ENCODE measurements around the gene ASB9. TPM values are rescaled to one million over a fixed set of nuclear protein-coding genes. Genes with fewer than 3 reads are reported as not detected.

ASB9 gene
- total RNA-seq, 2 donors from 2014 or later: 0.71 to 2.5 TPM

GRCh38 chrX:15269120-15269519 lies 763 bp downstream of the ASB9 start:
- Mint-ChIP-seq H3K27ac (no peak overlapping the region), H3K9me3 (no peaks in the 10 kb centered on the region), H3K36me3 (no peaks in the 10 kb centered on the region)
- DNase-seq (ENCODE audit: low spot score in 2 of 2): no peak
- no peak for ATAC-seq

- Mint-ChIP-seq H3K27ac (no peak overlapping the region), H3K36me3 (no peaks in the 10 kb centered on the region), H3K9me3 (no peaks in the 10 kb centered on the region)
- ATAC-seq (no peak), DNase-seq (ENCODE audit: low spot score in 2 of 2) (no peak)
These were observed 15.0 kb downstream of the ASB9 start for GRCh38 chrX:15254852-15255251.

- no peaks in the 10 kb centered on the region for H3K36me3 Mint-ChIP-seq
- DNase-seq (ENCODE audit: low spot score in 2 of 2): no peak
- H3K9me3 Mint-ChIP-seq: no peaks in the 10 kb centered on the region
- ATAC-seq: no peak
- H3K27ac Mint-ChIP-seq: no peak overlapping the region
These were observed 24.0 kb downstream of the ASB9 start for GRCh38 chrX:15245896-15246295.

- DNase-seq (ENCODE audit: low spot score in 2 of 2) (no peak), ATAC-seq (no peak)
- Mint-ChIP-seq H3K27ac (no peak overlapping the region), H3K36me3 (no peaks in the 10 kb centered on the region), H3K9me3 (no peaks in the 10 kb centered on the region)
These were observed 25.5 kb downstream of the ASB9 start for GRCh38 chrX:15244421-15244820.

GRCh38 chrX:15242899-15243555 lies 26.9 kb downstream of the ASB9 start:
- DNase-seq (ENCODE audit: low spot score in 2 of 2): peak in 1 of 2 donors; percentile 17
- Mint-ChIP-seq H3K27ac (no peak overlapping the region), H3K36me3 (no peaks in the 10 kb centered on the region)

GRCh38 chrX:15241301-15241700 lies 28.6 kb downstream of the ASB9 start:
- DNase-seq (ENCODE audit: low spot score in 2 of 2) (no peak), ATAC-seq (no peak)
- H3K36me3 Mint-ChIP-seq: no peaks in the 10 kb centered on the region
- no peaks in the 10 kb centered on the region for H3K9me3 Mint-ChIP-seq
- no peak overlapping the region for H3K27ac Mint-ChIP-seq

More at GRCh38 chrX:15242899-15243555, 26.9 kb downstream of the ASB9 start:
- no peaks in the 10 kb centered on the region for H3K9me3 Mint-ChIP-seq
- ATAC-seq: peak in 1 of 2 donors; percentile 35

- ATAC-seq (no peak), DNase-seq (ENCODE audit: low spot score in 2 of 2) (no peak)
- Mint-ChIP-seq H3K9me3 (no peaks in the 10 kb centered on the region), H3K27ac (no peak overlapping the region), H3K36me3 (no peaks in the 10 kb centered on the region)
These were observed 29.5 kb downstream of the ASB9 start for GRCh38 chrX:15240414-15240813.

- H3K36me3 Mint-ChIP-seq: no peaks in the 10 kb centered on the region
- no peak overlapping the region for H3K27ac Mint-ChIP-seq
- no peak for ATAC-seq
- DNase-seq (ENCODE audit: low spot score in 2 of 2): no peak
- no peaks in the 10 kb centered on the region for H3K9me3 Mint-ChIP-seq
These were observed 33.7 kb downstream of the ASB9 start for GRCh38 chrX:15236146-15236545.

GRCh38 chrX:15235001-15235400 lies 34.9 kb downstream of the ASB9 start:
- Mint-ChIP-seq H3K9me3 (no peaks in the 10 kb centered on the region), H3K36me3 (no peaks in the 10 kb centered on the region), H3K27ac (no peak overlapping the region)
- ATAC-seq (no peak), DNase-seq (ENCODE audit: low spot score in 2 of 2) (no peak)

GRCh38 chrX:15233416-15234015 lies 36.4 kb downstream of the ASB9 start:
- DNase-seq (ENCODE audit: low spot score in 2 of 2): no peak
- Mint-ChIP-seq H3K27ac (no peak overlapping the region), H3K36me3 (no peaks in the 10 kb centered on the region), H3K9me3 (no peaks in the 10 kb centered on the region)
- ATAC-seq: no peak

- no peak overlapping the region for H3K27ac Mint-ChIP-seq
- no peaks in the 10 kb centered on the region for H3K9me3 Mint-ChIP-seq
- ATAC-seq: no peak
- no peaks in the 10 kb centered on the region for H3K36me3 Mint-ChIP-seq
- no peak for DNase-seq (ENCODE audit: low spot score in 2 of 2)
These were observed 45.1 kb downstream of the ASB9 start for GRCh38 chrX:15224747-15225146.

GRCh38 chrX:15221321-15221720 lies 48.6 kb downstream of the ASB9 start:
- peaks cover 0 to 4% of the 10 kb centered on the region in 2 donors for H3K9me3 Mint-ChIP-seq
- DNase-seq (ENCODE audit: low spot score in 2 of 2): no peak

GRCh38 chrX:15217161-15217560 lies 52.7 kb downstream of the ASB9 start:
- DNase-seq (ENCODE audit: low spot score in 2 of 2): no peak
- no peaks in the 10 kb centered on the region for H3K36me3 Mint-ChIP-seq
- H3K9me3 Mint-ChIP-seq: peaks cover 4 to 6% of the 10 kb centered on the region in 2 donors
- no peak overlapping the region for H3K27ac Mint-ChIP-seq
- no peak for ATAC-seq

More at GRCh38 chrX:15221321-15221720, 48.6 kb downstream of the ASB9 start:
- H3K36me3 Mint-ChIP-seq: no peaks in the 10 kb centered on the region
- no peak overlapping the region for H3K27ac Mint-ChIP-seq
- ATAC-seq: no peak

GRCh38 chrX:15216280-15216679 lies 53.6 kb downstream of the ASB9 start:
- no peak for ATAC-seq
- H3K27ac Mint-ChIP-seq: no peak overlapping the region

GRCh38 chrX:15215366-15215765 lies 54.5 kb downstream of the ASB9 start:
- Mint-ChIP-seq H3K27ac (no peak overlapping the region), H3K9me3 (peaks cover 4 to 6% of the 10 kb centered on the region in 2 donors), H3K36me3 (no peaks in the 10 kb centered on the region)
- no peak for ATAC-seq
- no peak for DNase-seq (ENCODE audit: low spot score in 2 of 2)

More at GRCh38 chrX:15216280-15216679, 53.6 kb downstream of the ASB9 start:
- DNase-seq (ENCODE audit: low spot score in 2 of 2): no peak
- Mint-ChIP-seq H3K36me3 (no peaks in the 10 kb centered on the region), H3K9me3 (peaks cover 4 to 6% of the 10 kb centered on the region in 2 donors)

- no peaks in the 10 kb centered on the region for H3K36me3 Mint-ChIP-seq
- no peak for DNase-seq (ENCODE audit: low spot score in 2 of 2)
- H3K9me3 Mint-ChIP-seq: peaks cover 4 to 6% of the 10 kb centered on the region in 2 donors
- H3K27ac Mint-ChIP-seq: no peak overlapping the region
- no peak for ATAC-seq
These were observed 55.3 kb downstream of the ASB9 start for GRCh38 chrX:15214588-15214987.

- ATAC-seq (no peak), DNase-seq (ENCODE audit: low spot score in 2 of 2) (no peak)
- Mint-ChIP-seq H3K36me3 (no peaks in the 10 kb centered on the region), H3K9me3 (peaks cover 5% of the 10 kb centered on the region in 2 donors), H3K27ac (no peak overlapping the region)
These were observed 60.8 kb downstream of the ASB9 start for GRCh38 chrX:15209096-15209495.

- DNase-seq (ENCODE audit: low spot score in 2 of 2) (no peak), ATAC-seq (peak in 1 of 2 donors; percentile 26)
- Mint-ChIP-seq H3K36me3 (no peaks in the 10 kb centered on the region), H3K9me3 (peaks cover 5% of the 10 kb centered on the region in 2 donors), H3K27ac (no peak overlapping the region)
These were observed 61.9 kb downstream of the ASB9 start for GRCh38 chrX:15207994-15208393.

All from activated naive CD4-positive, alpha-beta T cell treated with anti-CD3 and anti-CD28 coated beads, Interleukin-2, amount 50 U/mL, for 72 hours (primary cell).